GM12891 (cell line): ENCODE data around the gene KCNH5.

ENCODE experiments used
- POLR2A ChIP-seq: IDR thresholded peaks from 2 replicates; pipeline ENCODE4 v1.6.1; 2011; ENCODE audit warnings: low read depth, low read length, control low read depth
- POLR2AphosphoS5 ChIP-seq: IDR thresholded peaks from 2 replicates; pipeline ENCODE4 v1.6.1; 2011; ENCODE audit warnings: low read depth, low read length, control low read depth
- TAF1 ChIP-seq: IDR thresholded peaks from 2 replicates; pipeline ENCODE4 v1.6.1; 2011; ENCODE audit warnings: low read depth, low read length, control low read depth

DNA sequence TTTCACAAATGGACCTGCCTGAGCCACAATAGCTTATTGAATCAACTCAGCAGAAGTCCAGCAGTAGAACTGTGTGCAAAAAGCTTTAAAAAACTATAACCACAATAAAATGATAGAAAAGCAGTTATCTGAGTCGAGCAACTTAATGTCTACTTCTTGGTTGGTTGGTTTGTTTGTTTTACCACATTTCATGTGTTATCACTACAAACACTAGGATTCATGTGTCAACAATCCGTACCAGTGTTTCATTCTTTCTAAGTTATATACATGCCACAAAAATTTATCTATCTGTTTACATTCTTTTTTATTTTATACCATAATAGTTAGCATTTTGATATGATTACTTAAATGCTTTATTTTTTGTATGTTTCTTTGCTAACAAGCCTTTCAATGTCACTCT lies 339.0 kb downstream of the KCNH5 start:
- TF ChIP-seq POLR2A (no peak), POLR2AphosphoS5 (no peak), TAF1 (no peak)
